Measurements from ENCODE around the gene ZHX3.

GRCh38 chr20:41318271-41318649 is 729 bp upstream of the ZHX3 start:
- no peak for TF ChIP-seq GABPA (IDR thresholded peaks at IDR 0.05 in 1 of 2, conservative IDR thresholded peaks at IDR 0.05 in 1 of 2)
- TF ChIP-seq CTCF (IDR thresholded peaks at IDR 0.05; ENCODE audit: low read depth, low read length, missing input control) = no peak
- no peak for TF ChIP-seq TAF1 (conservative IDR thresholded peaks at IDR 0.05)

Data from liver (tissue), 3 donors.